Cardiac atrium fibroblast (primary cell): ENCODE data around the gene PCDHGA1. TPM values are rescaled to one million over a fixed set of nuclear protein-coding genes. Genes with fewer than 3 reads are reported as not detected.

ENCODE experiments used
- total RNA-seq: library from RNA; depleted of rRNA; stranded (reverse); fragments of >200 nt; gene quantifications from 2 replicates; pipeline ENCODE4 v1.2.3, GENCODE V29; 2015

The PCDHGA1 gene
- total RNA-seq, 1 donor from 2014 or later: 0.54 TPM

DNA sequence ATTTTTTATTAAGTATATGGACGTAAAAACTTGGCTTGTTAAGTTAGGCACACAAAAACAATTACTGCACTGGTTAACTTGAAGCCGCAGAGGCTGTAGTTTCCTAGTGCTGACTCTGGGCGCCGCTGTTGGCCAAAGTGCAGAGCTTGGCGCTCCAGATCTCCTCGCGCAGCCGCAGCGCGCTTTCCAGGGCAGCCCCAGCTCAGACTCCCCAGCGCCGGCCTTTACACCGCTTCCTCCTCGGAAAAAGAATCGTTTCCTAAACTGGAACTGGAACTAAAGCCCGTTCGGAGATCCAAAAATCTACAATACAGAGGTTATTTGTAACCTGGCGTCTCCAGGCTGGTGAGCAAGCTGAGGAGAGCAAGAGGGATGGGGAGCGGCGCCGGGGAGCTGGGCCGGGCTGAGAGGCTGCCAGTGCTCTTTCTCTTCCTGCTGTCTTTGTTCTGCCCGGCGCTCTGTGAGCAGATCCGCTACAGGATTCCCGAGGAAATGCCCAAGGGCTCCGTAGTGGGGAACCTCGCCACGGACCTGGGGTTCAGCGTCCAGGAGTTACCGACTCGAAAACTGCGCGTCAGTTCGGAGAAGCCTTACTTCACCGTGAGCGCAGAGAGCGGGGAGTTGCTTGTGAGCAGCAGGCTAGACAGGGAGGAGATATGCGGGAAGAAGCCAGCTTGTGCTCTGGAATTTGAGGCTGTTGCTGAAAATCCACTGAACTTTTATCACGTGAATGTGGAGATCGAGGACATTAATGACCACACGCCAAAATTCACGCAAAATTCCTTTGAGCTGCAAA, 67.6 kb downstream of the PCDHGA1 start, which contains the start of gene PCDHGB5:
Gene PCDHGB5 (plus strand): TSS at position 192 of the 796 bp plus-strand sequence. CDS start 181 bp downstream, at position 373.

DNA sequence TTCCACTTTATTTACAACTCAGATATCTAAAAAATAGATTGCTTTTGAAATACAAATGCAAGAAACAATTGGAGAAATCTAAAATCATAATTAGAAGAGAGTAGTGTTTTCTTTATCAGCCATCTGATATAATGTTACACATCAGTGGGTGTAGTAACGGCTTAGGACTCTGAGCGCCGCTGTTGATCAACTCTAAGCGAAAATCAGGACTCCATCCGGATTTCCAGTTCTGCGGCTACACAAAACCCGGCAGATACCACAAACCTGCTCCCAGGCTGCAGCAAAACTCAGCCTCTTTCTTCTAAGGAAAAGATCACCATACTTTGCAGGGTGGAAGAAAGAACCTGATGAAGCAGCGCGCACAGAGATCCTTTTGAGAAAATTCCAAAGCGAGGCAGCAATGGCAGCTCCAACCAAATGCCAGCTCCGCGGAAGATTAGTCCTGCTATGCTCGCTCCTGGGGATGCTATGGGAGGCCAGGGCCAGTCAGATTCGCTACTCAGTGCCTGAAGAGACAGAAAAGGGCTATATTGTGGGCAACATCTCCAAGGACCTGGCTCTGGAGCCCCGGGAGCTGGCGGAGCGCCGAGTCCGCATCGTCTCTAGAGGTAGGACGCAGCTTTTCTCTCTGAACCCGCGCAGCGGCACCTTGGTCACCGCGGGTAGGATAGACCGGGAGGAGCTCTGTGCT, 72.4 kb downstream of the PCDHGA1 start, which contains the start of gene PCDHGA9:
Gene PCDHGA9 (plus strand): TSS at position 226 of the 691 bp plus-strand sequence. CDS start 175 bp downstream, at position 401.

GRCh38 chr5:141407790-141408505, 77.6 kb downstream of the PCDHGA1 start, which contains the start of gene PCDHGB6:
TSS of gene PCDHGB6 (plus strand) at chr5:141408021. CDS start at chr5:141408203, 182 bp downstream.

GRCh38 chr5:141412854-141413539, 82.7 kb downstream of the PCDHGA1 start, which contains the start of gene PCDHGA10:
TSS of gene PCDHGA10 (plus strand) at chr5:141412987. CDS start at chr5:141413176, 189 bp downstream.

DNA sequence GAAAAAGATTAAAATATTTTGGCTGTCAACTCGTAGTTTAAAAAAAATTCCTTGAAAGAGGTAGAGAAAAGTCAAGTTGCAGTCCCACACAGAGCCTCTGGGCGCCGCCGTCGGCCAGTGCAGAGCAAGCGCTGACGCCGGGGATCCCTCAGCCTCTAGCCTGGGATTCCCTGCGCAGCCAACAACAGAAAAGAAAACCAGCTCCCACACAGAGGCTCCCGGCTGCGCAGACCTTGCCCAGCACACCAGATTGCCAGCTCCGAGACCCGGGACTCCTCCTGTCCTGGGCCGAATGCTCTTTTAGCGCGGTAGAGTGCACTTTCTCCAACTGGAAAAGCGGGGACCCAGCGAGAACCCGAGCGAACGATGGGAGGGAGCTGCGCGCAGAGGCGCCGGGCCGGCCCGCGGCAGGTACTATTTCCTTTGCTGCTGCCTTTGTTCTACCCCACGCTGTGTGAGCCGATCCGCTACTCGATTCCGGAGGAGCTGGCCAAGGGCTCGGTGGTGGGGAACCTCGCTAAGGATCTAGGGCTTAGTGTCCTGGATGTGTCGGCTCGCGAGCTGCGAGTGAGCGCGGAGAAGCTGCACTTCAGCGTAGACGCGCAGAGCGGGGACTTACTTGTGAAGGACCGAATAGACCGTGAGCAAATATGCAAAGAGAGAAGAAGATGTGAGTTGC, 87.3 kb downstream of the PCDHGA1 start, which contains the start of gene PCDHGB7:
Gene PCDHGB7 (plus strand): TSS at position 184 of the 679 bp plus-strand sequence. CDS start 183 bp downstream, at position 367.

DNA sequence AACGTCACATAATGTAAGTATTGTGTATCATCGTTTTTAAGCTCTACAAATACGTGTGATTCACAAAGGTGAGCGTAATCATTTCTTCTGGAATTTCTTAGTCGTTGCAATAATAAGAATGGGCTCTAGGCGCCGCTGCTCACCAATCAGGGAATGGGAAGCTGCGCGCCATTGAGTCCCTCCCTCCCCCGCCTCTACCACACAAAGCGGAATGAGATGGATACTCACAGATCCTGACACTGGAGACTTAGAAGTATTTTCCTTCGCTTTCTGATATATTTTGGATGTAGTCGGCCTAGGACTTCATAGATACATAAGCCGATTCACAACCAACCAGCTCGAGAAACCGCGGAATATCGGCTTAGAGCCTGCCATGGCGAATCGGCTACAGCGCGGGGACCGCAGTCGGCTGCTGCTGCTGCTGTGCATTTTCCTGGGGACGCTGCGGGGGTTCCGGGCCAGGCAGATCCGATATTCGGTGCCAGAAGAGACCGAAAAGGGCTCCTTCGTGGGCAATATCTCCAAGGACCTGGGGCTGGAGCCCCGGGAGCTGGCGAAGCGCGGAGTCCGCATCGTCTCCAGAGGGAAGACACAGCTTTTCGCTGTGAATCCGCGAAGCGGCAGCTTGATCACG, 90.7 kb downstream of the PCDHGA1 start, which contains the start of gene PCDHGA11:
Gene PCDHGA11 (plus strand): TSS at position 197 of the 634 bp plus-strand sequence. CDS start 177 bp downstream, at position 374.

GRCh38 chr5:141430332-141431113, 100.2 kb downstream of the PCDHGA1 start, which contains the start of gene PCDHGA12:
TSS of gene PCDHGA12 (plus strand) at chr5:141430507. CDS start at chr5:141430760, 253 bp downstream.

DNA sequence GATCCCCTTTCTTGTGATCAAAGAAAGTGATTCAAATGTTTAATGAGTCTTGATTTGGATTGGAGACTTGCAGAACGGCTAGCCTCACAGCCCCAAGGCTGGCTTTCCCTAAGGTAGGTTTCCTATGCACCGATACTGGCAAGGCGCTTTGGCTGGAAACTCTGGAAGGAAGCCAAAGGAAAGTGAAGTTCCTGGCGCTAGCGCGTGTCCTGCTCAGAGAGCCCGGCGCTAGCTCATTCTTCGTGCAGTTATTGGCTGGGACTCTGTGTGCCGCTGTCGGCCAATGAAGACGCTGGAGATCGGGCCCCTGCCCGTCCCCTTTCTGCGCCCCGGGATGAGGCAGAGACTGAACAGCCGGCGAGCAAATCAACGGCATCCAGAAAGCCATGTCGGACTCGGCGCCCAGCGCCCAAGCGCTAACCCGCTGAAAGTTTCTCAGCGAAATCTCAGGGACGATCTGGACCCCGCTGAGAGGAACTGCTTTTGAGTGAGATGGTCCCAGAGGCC, 145.4 kb downstream of the PCDHGA1 start, which contains the start of gene PCDHGC3:
Gene PCDHGC3 (plus strand): TSS at position 342 of the 507 bp plus-strand sequence. CDS start 151 bp downstream, at position 493.

GRCh38 chr5:141484641-141485311, 154.5 kb downstream of the PCDHGA1 start, which contains the start of gene PCDHGC4:
TSS of gene PCDHGC4 (plus strand) at chr5:141485030. CDS start at chr5:141485174, 144 bp downstream.

GRCh38 chr5:141488591-141489561, 158.6 kb downstream of the PCDHGA1 start, which contains the start of gene PCDHGC5:
TSS of gene PCDHGC5 (plus strand) at chr5:141489081. CDS start at chr5:141489241, 160 bp downstream.

Other genes with a start within 250 kb of the PCDHGA1 start
- 0.90 and 1.3 TPM in 2 replicates for gene PCDHB2, start 235.9 kb upstream of the PCDHGA1 start, total RNA-seq
- 0.16 TPM in 1 of 2 replicates, not detected in the other for gene PCDHB3, start 230.0 kb upstream of the PCDHGA1 start, total RNA-seq
- 0.18 and 0.97 TPM in 2 replicates for gene PCDHB4, start 208.7 kb upstream of the PCDHGA1 start, total RNA-seq
- 1.3 and 4.5 TPM in 2 replicates for gene PCDHB5, start 195.3 kb upstream of the PCDHGA1 start, total RNA-seq
- 0.49 TPM in 1 of 2 replicates, not detected in the other for gene PCDHB6, start 180.5 kb upstream of the PCDHGA1 start, total RNA-seq
- 0.16 and 1.1 TPM in 2 replicates for gene PCDHB7, start 157.9 kb upstream of the PCDHGA1 start, total RNA-seq
- gene PCDHB8, start 152.7 kb upstream of the PCDHGA1 start, total RNA-seq: 0.49 TPM in 1 of 2 replicates, not detected in the other
- 0.54 TPM in 1 of 2 replicates, not detected in the other for gene PCDHB16, start 148.1 kb upstream of the PCDHGA1 start, total RNA-seq
- gene PCDHB9, start 143.4 kb upstream of the PCDHGA1 start, total RNA-seq: under 0.01 TPM in 1 of 2 replicates, not detected in the other
- 0.16 and 0.18 TPM in 2 replicates for gene PCDHB10, start 138.2 kb upstream of the PCDHGA1 start, total RNA-seq
- 0.18 and 0.65 TPM in 2 replicates for gene PCDHB11, start 130.9 kb upstream of the PCDHGA1 start, total RNA-seq
- gene PCDHB12, start 121.8 kb upstream of the PCDHGA1 start, total RNA-seq: 0.16 and 0.72 TPM in 2 replicates
- gene PCDHB13, start 116.6 kb upstream of the PCDHGA1 start, total RNA-seq: 0.16 and 0.90 TPM in 2 replicates
- gene PCDHB14, start 107.2 kb upstream of the PCDHGA1 start, total RNA-seq: 0.54 and 1.5 TPM in 2 replicates
- 1.8 TPM in 2 replicates for gene PCDHB15, start 85.1 kb upstream of the PCDHGA1 start, total RNA-seq
- gene SLC25A2, start 26.5 kb upstream of the PCDHGA1 start, total RNA-seq: not detected in 2 replicates
- gene TAF7, start 9.7 kb upstream of the PCDHGA1 start, total RNA-seq: 36.6 and 51.5 TPM in 2 replicates
- 2.5 and 5.8 TPM in 2 replicates for gene PCDHGA2, start 8.2 kb downstream of the PCDHGA1 start, total RNA-seq
- 2.0 and 2.9 TPM in 2 replicates for gene PCDHGA3, start 13.3 kb downstream of the PCDHGA1 start, total RNA-seq
- 0.36 and 0.81 TPM in 2 replicates for gene PCDHGB1, start 19.6 kb downstream of the PCDHGA1 start, total RNA-seq
- gene PCDHGA4, start 24.5 kb downstream of the PCDHGA1 start, total RNA-seq: 4.7 and 6.3 TPM in 2 replicates
- gene PCDHGB2, start 29.5 kb downstream of the PCDHGA1 start, total RNA-seq: 1.6 and 3.2 TPM in 2 replicates
- 0.32 and 2.2 TPM in 2 replicates for gene PCDHGA5, start 33.6 kb downstream of the PCDHGA1 start, total RNA-seq
- gene PCDHGB3, start 39.7 kb downstream of the PCDHGA1 start, total RNA-seq: 1.8 and 2.4 TPM in 2 replicates
- gene PCDHGA6, start 43.4 kb downstream of the PCDHGA1 start, total RNA-seq: 1.1 and 3.4 TPM in 2 replicates
- gene PCDHGA7, start 52.2 kb downstream of the PCDHGA1 start, total RNA-seq: 3.6 and 5.8 TPM in 2 replicates
- 14.1 and 16.8 TPM in 2 replicates for gene PCDHGB4, start 57.2 kb downstream of the PCDHGA1 start, total RNA-seq
- gene PCDHGA8, start 62.1 kb downstream of the PCDHGA1 start, total RNA-seq: 0.18 and 1.8 TPM in 2 replicates
- gene PCDHGB5, start 67.4 kb downstream of the PCDHGA1 start, total RNA-seq: 21.7 and 22.2 TPM in 2 replicates
- gene PCDHGA9, start 72.3 kb downstream of the PCDHGA1 start, total RNA-seq: 1.4 and 2.6 TPM in 2 replicates
- 1.4 and 2.1 TPM in 2 replicates for gene PCDHGB6, start 77.5 kb downstream of the PCDHGA1 start, total RNA-seq
- 3.4 and 5.0 TPM in 2 replicates for gene PCDHGA10, start 82.5 kb downstream of the PCDHGA1 start, total RNA-seq
- 7.8 and 14.4 TPM in 2 replicates for gene PCDHGB7, start 87.2 kb downstream of the PCDHGA1 start, total RNA-seq
- gene PCDHGA11, start 90.5 kb downstream of the PCDHGA1 start, total RNA-seq: 10.2 and 12.8 TPM in 2 replicates
- gene PCDHGA12, start 100.0 kb downstream of the PCDHGA1 start, total RNA-seq: 26.7 and 27.1 TPM in 2 replicates
- gene PCDHGC3, start 145.5 kb downstream of the PCDHGA1 start, total RNA-seq: 40.8 and 83.1 TPM in 2 replicates
- gene PCDHGC4, start 154.5 kb downstream of the PCDHGA1 start, total RNA-seq: under 0.01 and 0.18 TPM in 2 replicates
- gene PCDHGC5, start 158.6 kb downstream of the PCDHGA1 start, total RNA-seq: 0.54 and 0.65 TPM in 2 replicates